ENCODE results near the gene UNC79. TPM values are rescaled to one million over a fixed set of nuclear protein-coding genes. Genes with fewer than 3 reads are reported as not detected.

UNC79 gene
- polyA plus RNA-seq, 3 donors = 0.01 to 0.02 TPM; not detected in 1

- no peak for DNase-seq
- TF ChIP-seq, protein P1, sequence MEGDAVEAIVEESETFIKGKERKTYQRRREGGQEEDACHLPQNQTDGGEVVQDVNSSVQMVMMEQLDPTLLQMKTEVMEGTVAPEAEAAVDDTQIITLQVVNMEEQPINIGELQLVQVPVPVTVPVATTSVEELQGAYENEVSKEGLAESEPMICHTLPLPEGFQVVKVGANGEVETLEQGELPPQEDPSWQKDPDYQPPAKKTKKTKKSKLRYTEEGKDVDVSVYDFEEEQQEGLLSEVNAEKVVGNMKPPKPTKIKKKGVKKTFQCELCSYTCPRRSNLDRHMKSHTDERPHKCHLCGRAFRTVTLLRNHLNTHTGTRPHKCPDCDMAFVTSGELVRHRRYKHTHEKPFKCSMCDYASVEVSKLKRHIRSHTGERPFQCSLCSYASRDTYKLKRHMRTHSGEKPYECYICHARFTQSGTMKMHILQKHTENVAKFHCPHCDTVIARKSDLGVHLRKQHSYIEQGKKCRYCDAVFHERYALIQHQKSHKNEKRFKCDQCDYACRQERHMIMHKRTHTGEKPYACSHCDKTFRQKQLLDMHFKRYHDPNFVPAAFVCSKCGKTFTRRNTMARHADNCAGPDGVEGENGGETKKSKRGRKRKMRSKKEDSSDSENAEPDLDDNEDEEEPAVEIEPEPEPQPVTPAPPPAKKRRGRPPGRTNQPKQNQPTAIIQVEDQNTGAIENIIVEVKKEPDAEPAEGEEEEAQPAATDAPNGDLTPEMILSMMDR (IDR thresholded peaks at IDR 0.05) = no peak
- no peak overlapping the region for H3K4me2 ChIP-seq (replicated peaks; ENCODE audit: extremely low read depth, low read length, poor library complexity, severe bottlenecking)
- Mint-ChIP-seq H3K4me1 (no peaks in the 10 kb centered on the region), H3K4me3 (no peak overlapping the region), H3K27me3 (ENCODE audit: low read depth in 3 of 3) (peaks cover 5 to 7% (median 7%) of the 10 kb centered on the region in 3 donors), H3K9me3 (no peaks in the 10 kb centered on the region), H3K36me3 (no peaks in the 10 kb centered on the region), H3K27ac (no peak overlapping the region)
- no peaks in the 10 kb centered on the region for H3K4me1 ChIP-seq (ENCODE audit: control insufficient read depth in 1 of 2, insufficient read depth in 2 of 2, low read length in 2 of 2)
- no peaks in the 10 kb centered on the region for H3K9me3 ChIP-seq (replicated peaks in 1 of 2; ENCODE audit: control insufficient read depth in 1 of 2, insufficient read depth in 1 of 2, low read length in 2 of 2)
- H3K27ac ChIP-seq (ENCODE audit: low read depth in 1 of 2, low read length in 2 of 2) = no peak overlapping the region
- no peaks in the 10 kb centered on the region for H3K36me3 ChIP-seq (replicated peaks in 1 of 2; ENCODE audit: control insufficient read depth in 1 of 2, insufficient read depth in 2 of 2, low read length in 2 of 2)
- no peaks in the 10 kb centered on the region for H3K27me3 ChIP-seq (ENCODE audit: control insufficient read depth in 2 of 2, insufficient read depth in 2 of 2, low read length in 2 of 2)
- no peak overlapping the region for H3K4me3 ChIP-seq (replicated peaks in 1 of 3; ENCODE audit: low read depth in 2 of 3, low read length in 3 of 3)
- H4K20me1 ChIP-seq (ENCODE audit: insufficient read depth, low read length) = no peaks in the 10 kb centered on the region
- intact Hi-C loops (cut with micrococcal nuclease) = no loop called here
- H3K79me2 ChIP-seq (ENCODE audit: insufficient read depth, low read length) = no peaks in the 10 kb centered on the region
- H3K9ac ChIP-seq (ENCODE audit: insufficient read depth, low read length, poor library complexity, severe bottlenecking) = no peak overlapping the region
- H2AFZ ChIP-seq (ENCODE audit: insufficient read depth, low read depth, low read length, poor library complexity, severe bottlenecking) = no peak overlapping the region
- 88% methylated on average over 11 of the region's 13 CpGs for WGBS (ENCODE audit: insufficient coverage)
Measured at GRCh38 chr14:93715279-93715927, 284.7 kb downstream of the UNC79 start.

DNA sequence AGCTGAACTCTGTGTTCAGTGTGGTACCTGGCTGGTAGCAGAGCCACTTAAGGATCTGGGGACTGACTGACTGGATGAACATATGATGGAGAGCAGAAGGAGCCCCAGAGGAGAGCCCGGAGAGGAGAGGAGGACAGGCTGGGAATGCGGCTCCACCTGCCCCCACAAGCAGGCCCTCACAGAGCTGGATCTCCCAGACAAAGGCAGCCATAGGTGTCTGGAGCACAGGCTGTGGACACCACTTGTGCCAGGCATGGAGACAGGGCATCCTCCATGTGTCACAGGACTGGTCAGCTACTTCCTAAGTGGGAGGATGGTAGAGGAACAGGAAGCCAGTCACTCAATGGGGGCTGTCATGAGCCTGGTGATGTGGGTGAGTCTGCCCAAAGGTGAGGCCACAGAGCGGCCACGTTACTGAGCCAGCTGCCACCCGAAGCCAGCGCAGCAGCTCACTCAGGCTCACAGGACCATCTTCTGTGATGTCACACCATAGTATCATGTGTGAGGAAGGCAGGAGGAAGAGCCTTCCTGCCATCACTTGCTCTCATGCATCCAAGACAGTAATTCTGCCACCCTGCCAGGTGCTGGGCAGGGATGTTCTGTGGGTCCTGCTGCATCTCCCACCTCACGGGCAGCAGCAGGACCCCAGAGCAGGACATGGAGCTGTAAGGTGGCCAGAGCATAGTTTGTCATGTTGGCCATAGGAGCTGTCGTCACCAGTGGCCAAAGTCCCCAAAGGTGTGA lies 285.4 kb downstream of the UNC79 start:
- Histone ChIP-seq H3K4me3 (replicated peaks in 1 of 3; ENCODE audit: low read depth in 2 of 3, low read length in 3 of 3) (no peak overlapping the region), H3K9ac (ENCODE audit: insufficient read depth, low read length, poor library complexity, severe bottlenecking) (no peak overlapping the region), H3K4me1 (ENCODE audit: control insufficient read depth in 1 of 2, insufficient read depth in 2 of 2, low read length in 2 of 2) (no peaks in the 10 kb centered on the region), H4K20me1 (ENCODE audit: insufficient read depth, low read length) (no peaks in the 10 kb centered on the region), H3K27me3 (ENCODE audit: control insufficient read depth in 2 of 2, insufficient read depth in 2 of 2, low read length in 2 of 2) (no peaks in the 10 kb centered on the region), H3K4me2 (replicated peaks; ENCODE audit: extremely low read depth, low read length, poor library complexity, severe bottlenecking) (no peak overlapping the region), H2AFZ (ENCODE audit: insufficient read depth, low read depth, low read length, poor library complexity, severe bottlenecking) (no peak overlapping the region), H3K79me2 (ENCODE audit: insufficient read depth, low read length) (no peaks in the 10 kb centered on the region), H3K36me3 (replicated peaks in 1 of 2; ENCODE audit: control insufficient read depth in 1 of 2, insufficient read depth in 2 of 2, low read length in 2 of 2) (no peaks in the 10 kb centered on the region), H3K9me3 (replicated peaks in 1 of 2; ENCODE audit: control insufficient read depth in 1 of 2, insufficient read depth in 1 of 2, low read length in 2 of 2) (no peaks in the 10 kb centered on the region), H3K27ac (ENCODE audit: low read depth in 1 of 2, low read length in 2 of 2) (no peak overlapping the region)
- WGBS (ENCODE audit: insufficient coverage) = 96% methylated on average over 8 of the region's 8 CpGs
- H3K27ac Mint-ChIP-seq = no peak overlapping the region
- H3K36me3 Mint-ChIP-seq = no peaks in the 10 kb centered on the region
- H3K4me1 Mint-ChIP-seq = no peaks in the 10 kb centered on the region
- intact Hi-C loops (cut with micrococcal nuclease) = no loop called here
- no peak for DNase-seq
- peaks cover 0 to 2% (median 0%) of the 10 kb centered on the region in 7 donors for H3K9me3 Mint-ChIP-seq
- H3K4me3 Mint-ChIP-seq = no peak overlapping the region
- TF ChIP-seq, protein P1 (IDR thresholded peaks at IDR 0.05) = no peak
- H3K27me3 Mint-ChIP-seq (ENCODE audit: low read depth in 3 of 3) = peaks cover 6 to 8% (median 7%) of the 10 kb centered on the region in 3 donors

Data from CD14-positive monocyte (primary cell).